ENCODE measurements around the gene LAMB4.

The LAMB4 gene

GRCh38 chr7:108078211-108078673 lies 51.9 kb downstream of the LAMB4 start:
- DNase-seq = peak; percentile 50

DNA sequence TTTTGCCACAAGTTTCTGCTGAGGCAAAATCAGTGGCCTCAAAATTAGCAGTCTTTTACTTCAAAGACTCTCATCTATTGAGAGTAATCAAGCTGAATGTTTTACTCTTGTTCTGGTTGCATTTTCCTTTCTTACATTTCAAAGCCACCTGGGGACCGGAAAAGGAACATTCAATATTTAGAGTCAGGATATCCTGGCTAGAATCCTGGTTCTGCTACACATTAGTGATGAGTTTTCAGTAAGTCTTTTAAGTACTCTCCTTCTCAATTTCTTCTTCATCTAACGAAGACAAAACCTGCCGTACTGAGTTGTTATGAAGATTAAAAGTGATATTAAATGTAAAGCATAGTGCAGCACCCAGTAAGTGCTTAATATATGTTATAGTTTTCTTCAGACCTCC lies 52.5 kb downstream of the LAMB4 start:
- DNase-seq = no peak

GRCh38 chr7:108076156-108076555 lies 54.0 kb downstream of the LAMB4 start:
- no peak for DNase-seq

DNA sequence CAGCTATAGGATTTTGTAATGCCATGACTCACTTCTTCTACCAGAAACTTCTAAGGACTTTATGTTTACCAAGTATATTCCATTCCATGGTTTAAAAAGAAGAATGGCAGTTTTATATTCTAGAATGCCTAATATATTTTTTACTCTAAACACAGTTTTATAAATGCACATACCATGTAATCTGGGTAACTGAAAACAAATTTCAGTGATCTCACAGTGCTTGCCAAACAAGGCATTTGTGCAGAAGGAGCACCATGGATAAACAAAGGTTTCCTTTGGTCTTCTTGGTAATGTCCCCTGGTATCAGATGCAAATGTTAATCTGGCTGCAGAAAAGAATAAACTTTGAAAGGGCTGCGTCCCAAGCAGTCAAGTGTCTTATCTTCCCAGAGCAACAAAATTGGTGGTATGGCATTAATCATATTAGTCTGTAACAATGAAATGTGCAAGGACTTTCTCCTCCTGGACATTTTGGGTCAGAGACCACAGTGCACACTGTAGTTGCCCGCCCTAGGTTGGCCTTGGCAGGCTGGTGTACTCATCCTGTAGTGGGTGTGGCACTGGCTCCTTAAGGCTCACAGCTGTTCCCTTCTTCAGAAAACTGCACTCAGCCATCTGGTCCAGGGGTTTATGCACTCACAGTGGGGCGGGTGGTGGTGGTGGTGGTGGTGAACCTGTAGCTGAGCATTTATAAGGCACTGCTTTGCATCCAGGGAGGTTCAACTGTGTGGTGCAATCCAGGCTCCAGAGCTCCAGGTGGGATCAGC lies 56.7 kb downstream of the LAMB4 start:
- DNase-seq = peak; percentile 53

DNA sequence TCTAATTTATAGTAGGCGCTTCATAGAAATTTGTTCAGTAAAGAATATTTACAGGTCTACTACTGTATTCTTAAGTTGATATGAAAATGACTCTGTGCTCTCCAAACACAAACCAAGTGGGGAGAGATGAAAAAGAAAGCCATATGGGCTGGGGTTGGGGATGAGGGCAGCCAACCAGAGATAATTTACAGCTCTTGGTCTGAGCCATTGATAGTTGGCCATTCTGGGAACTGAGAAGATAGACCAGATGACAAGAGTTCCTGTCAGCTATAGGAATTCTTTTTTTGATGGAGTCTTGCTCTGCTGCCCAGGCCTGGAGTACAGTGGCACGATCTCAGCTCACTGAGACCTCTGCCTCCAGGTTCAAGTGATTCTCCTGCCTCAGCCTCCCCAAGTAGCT lies 57.4 kb downstream of the LAMB4 start:
- DNase-seq = no peak

GRCh38 chr7:108072116-108072515 lies 58.0 kb downstream of the LAMB4 start:
- DNase-seq = no peak

DNA sequence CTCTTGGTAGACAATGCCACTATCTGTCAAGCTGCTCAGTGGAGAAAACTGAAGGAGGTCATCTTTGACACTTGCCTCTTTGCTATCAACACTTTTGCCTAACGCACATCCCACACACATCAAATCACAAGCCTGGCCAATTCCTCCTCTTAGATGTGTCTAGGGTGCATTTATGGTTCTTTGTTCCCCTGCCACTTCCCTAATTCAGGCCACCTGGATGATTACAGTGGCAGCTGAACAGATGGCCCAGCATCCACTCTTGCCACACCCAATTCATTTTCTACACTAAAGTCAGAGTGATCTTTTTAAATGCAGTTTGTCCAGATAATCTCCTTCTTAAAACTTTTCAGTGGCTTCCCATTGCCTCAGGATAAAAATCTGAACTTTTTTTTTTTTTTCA lies 58.6 kb downstream of the LAMB4 start:
- DNase-seq = no peak

GRCh38 chr7:108069646-108070045 lies 60.5 kb downstream of the LAMB4 start:
- DNase-seq = no peak

DNA sequence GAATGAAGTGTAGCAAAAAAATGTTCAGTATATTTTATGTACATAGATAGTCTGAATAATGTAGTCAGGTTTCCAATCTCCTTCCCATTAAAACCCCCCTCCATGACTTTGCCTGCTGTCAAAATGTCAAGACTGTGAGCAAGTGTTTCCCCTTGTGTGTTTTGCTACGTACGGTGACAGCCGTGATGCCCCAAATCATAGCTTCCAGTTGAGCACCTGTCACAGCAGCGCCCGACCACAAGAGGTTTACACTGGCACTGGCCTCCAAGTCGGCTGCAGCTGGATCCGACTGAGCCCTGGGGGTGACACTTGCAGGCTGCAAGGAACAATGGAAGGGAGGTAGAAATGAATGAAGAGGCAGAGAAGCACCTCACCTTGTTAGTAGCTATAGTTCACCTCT lies 62.3 kb downstream of the LAMB4 start:
- no peak for DNase-seq

- DNase-seq = no peak
Observed at GRCh38 chr7:108066486-108066885, 63.7 kb downstream of the LAMB4 start.

GRCh38 chr7:108063520-108063933 lies 66.6 kb downstream of the LAMB4 start:
- no peak for DNase-seq

GRCh38 chr7:108062250-108063014 lies 67.7 kb downstream of the LAMB4 start:
- peak; percentile 84 for DNase-seq

- DNase-seq = no peak
Observed at GRCh38 chr7:108059526-108059925, 70.6 kb downstream of the LAMB4 start.

GRCh38 chr7:108057951-108058481 lies 72.1 kb downstream of the LAMB4 start:
- DNase-seq = no peak

GRCh38 chr7:108055611-108056021 lies 74.5 kb downstream of the LAMB4 start:
- DNase-seq = no peak

- no peak for DNase-seq
Observed at GRCh38 chr7:108054537-108054936, 75.6 kb downstream of the LAMB4 start.

GRCh38 chr7:108053250-108053649 lies 76.9 kb downstream of the LAMB4 start:
- no peak for DNase-seq

DNA sequence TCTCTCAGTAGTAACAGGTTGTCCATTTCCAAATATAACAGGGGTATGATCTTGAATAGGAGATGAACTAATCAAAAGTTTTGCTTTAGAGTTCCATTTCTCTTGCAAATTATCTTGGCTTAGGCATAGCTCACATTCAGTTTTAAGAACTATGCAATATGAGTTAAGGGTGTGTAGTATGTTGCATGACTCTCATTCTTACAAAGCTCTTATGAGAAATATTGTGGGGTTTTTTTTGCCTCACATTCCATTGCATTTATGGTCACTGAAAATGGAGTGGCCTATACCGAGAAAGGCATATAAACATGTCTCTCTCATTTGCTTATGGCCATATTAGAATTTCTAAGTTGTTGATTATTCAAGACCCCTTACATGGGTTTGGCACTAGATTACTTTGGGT lies 78.7 kb downstream of the LAMB4 start:
- DNase-seq = no peak

DNA sequence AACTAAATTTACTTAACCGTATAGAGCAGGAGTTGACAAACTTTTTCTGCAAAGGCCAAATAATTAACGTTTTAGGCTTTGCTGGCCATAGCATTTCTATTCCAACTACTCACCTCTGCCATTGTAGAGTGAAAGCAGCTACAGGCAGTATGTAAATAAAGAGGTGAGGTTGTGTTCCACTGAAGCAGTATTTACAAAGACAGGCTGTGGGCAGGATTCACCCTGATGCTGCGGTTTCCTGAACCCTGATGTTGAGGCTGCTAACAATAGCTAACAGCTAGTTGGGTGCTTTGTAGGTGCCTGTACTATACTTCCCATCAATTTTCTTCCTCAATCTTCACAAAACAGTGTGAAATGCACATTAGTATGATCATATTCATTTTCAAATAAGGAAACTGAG lies 80.2 kb downstream of the LAMB4 start:
- DNase-seq = no peak

GRCh38 chr7:108048422-108048821 lies 81.7 kb downstream of the LAMB4 start:
- no peak for DNase-seq

DNA sequence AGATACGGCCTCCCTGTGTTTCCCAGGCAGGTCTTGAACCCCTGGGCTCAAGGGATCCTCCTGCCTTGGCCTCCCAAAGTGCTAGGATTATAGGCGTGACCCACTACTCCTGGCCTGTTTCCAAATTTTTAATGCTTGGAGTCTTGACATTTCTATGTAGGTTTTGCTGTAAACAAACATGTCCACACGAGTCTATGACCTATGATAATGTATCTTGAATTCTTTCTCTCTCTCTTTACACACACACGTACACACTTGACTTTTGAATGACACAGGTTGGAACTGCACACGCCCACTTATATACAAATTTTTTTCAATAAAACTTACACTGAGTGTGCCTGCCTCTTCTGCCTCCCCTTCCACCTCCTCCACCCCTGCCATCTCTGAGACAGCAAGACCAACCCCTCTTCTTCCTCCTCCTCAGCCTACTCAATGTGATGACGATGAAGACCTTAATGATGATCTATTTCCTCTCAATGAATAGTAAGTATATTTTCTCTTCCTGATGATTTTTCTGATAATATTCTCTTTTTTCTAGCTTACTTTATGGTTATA lies 83.1 kb downstream of the LAMB4 start:
- no peak for DNase-seq

DNA sequence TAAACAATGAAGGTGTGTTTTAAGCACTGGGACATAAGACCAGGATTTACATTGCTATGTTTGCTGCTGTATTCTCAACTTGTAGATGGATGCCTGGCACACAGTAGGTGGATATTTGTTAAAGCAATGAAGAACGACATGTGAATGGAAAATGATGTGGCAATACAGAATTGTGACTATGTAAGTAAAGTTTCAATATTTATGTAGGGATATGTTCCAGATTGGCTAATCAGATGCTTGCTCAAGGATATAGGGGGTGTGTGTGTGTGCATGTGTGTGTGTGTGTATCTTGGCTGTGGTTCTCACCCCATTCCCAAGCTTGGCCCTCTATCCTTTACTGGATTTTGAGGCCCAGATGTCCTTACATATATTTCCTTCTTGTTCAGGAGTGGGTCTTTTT lies 84.5 kb downstream of the LAMB4 start:
- DNase-seq = peak; percentile 19

DNA sequence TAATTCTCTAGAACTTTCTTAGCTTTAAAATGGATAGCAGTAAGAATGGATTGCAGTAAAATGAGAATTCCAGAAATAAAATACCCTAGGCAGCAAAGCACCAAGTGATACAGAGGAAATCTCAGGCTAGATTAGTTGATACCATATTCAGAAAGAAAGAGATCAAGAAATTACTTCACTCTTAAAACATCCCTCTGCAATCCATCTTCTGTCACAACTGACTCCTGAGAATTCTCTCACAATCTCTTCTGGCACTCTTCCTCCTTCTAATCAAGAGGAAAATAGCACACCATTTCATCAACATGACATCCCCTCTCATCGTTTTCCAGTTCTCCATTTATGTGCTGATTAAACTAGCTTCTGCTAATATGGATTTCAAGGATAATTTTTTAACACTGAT lies 85.0 kb downstream of the LAMB4 start:
- DNase-seq = peak; percentile 37

DNA sequence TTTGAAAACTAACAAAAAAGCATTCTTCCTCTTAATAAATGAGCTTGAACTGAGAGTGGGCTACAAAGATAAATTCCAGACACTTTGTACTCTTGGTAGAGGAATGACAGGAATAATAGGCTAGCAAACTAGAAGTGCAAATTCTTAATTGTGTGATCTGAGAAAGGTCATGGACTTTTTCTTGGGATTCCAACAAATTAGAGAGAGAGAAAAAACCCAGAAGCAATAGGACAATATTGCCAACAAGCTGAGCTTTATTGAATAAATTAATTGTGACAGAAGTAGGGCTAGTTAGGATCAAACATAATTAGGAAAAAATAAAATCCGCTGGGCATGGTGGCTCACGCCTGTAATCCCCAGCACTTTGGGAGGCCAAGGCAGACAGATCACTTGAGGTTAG lies 85.8 kb downstream of the LAMB4 start:
- no peak for DNase-seq
